NCI-H1105 (cell line): ENCODE measurements around the gene DUS4L.

ENCODE experiments used
- DNase-seq: peaks from one replicate; lab custom pipeline; 2025; lab: John Stamatoyannopoulos, UW

DUS4L gene

GRCh38 chr7:107615910-107616680, 52.3 kb downstream of the DUS4L start:
- no peak for DNase-seq

- DNase-seq = no peak
Measured at GRCh38 chr7:107622429-107622828, 58.7 kb downstream of the DUS4L start.

GRCh38 chr7:107622894-107623293, 59.1 kb downstream of the DUS4L start:
- DNase-seq = no peak

- no peak for DNase-seq
Measured at GRCh38 chr7:107627002-107627401, 63.2 kb downstream of the DUS4L start.
